ENCODE measurements around the gene ATL2.
"Not testable (repeated sequence)": the region's sequence is repeated elsewhere in the genome, so short reads cannot be mapped to it uniquely, and the experiment has no call there.

The ATL2 gene

DNA sequence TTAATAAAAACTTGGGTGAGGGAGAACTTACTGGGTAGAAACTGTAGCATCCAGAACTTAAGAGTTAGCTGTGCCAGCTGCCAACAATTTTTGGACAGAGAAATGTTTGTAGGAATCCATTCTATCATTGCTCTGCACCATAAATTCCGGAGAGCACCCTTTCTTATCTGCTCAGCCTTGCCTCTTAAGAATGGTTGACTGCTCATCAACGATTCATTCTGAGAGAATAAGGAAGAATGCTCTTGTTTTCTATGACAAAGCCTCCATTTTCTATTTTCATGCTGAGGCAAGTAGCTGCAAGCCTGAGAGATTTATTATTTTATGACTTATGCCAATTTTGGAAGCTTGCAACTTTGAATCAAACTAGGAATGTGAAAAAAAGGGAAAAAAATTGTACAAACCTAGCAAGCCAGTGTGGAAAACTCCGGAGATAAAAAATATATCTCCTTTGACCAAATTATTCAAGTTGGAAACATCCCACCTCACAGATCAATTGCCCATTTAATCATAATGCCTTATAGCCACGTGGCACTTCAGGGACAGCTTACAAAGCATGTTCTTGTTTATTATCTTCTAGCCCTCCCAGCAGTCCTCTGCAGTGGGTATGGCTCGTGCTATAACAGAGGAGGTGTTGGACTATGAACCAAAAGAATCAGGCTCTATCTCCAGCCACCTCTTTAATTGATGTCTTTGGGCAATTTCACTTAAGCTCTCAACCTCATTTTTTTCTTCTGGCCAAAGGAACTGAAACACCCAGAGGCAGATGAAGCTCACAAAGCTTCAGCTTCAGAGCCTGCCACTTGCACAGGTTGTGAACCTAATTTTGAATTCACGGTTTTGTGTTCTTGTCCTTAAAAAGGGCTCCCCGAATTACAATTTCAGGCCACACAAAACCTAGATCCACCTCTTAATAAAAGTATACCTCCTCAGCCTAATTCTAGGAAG lies 40.9 kb upstream of the ATL2 start:
- TF ChIP-seq, protein P1, sequence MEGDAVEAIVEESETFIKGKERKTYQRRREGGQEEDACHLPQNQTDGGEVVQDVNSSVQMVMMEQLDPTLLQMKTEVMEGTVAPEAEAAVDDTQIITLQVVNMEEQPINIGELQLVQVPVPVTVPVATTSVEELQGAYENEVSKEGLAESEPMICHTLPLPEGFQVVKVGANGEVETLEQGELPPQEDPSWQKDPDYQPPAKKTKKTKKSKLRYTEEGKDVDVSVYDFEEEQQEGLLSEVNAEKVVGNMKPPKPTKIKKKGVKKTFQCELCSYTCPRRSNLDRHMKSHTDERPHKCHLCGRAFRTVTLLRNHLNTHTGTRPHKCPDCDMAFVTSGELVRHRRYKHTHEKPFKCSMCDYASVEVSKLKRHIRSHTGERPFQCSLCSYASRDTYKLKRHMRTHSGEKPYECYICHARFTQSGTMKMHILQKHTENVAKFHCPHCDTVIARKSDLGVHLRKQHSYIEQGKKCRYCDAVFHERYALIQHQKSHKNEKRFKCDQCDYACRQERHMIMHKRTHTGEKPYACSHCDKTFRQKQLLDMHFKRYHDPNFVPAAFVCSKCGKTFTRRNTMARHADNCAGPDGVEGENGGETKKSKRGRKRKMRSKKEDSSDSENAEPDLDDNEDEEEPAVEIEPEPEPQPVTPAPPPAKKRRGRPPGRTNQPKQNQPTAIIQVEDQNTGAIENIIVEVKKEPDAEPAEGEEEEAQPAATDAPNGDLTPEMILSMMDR (IDR thresholded peaks at IDR 0.05; ENCODE audit: low read depth, low read length) = no peak
- no peak for DNase-seq
- Histone ChIP-seq H3K9me3 (ENCODE audit: severe bottlenecking) (peaks cover 2% of the 10 kb centered on the region), H3K27ac (no peak overlapping the region), H3K36me3 (no peaks in the 10 kb centered on the region), H3K27me3 (ENCODE audit: insufficient read depth, low read depth, severe bottlenecking) (no peaks in the 10 kb centered on the region), H3K4me3 (ENCODE audit: low read depth, low read length) (no peak overlapping the region)

DNA sequence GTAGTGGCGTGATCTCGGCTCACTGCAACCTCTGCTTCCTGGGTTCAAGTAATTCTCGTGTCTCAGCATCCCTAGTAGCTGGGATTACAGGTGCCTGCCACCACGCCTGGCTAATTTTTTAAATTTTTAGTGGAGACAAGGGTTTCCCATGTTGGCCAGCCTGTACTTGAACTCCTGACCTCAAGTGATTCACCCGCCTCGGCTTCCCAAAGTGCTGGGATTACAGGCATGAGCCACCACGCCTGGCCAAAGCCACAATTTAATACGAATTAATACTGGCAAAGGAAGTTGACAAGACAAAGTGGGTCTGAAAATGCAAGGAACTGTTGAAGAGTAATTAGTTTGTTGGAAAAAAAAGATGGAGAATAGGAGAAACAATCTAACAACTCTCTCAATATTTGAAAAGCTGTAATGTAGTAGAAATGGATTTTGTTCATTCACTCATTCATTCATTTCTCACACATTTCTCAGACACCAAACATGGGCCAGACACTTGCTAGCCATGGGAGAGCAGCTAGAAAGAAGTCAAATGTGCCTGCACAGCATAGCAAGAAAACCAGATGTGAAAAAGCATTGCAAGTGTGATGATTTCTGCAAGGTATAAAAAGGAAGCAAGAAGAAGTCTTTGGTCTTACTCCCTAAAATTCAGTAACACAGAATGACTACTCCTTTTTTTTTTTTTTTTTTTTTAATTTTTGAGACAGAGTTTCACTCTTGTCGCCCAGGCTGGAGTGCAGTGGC lies 39.4 kb upstream of the ATL2 start:
- Histone ChIP-seq H3K36me3 (no peaks in the 10 kb centered on the region), H3K9me3 (ENCODE audit: severe bottlenecking) (peaks cover 14% of the 10 kb centered on the region), H3K27ac (no peak overlapping the region), H3K27me3 (ENCODE audit: insufficient read depth, low read depth, severe bottlenecking) (no peaks in the 10 kb centered on the region), H3K4me3 (ENCODE audit: low read depth, low read length) (no peak overlapping the region)
- DNase-seq = no peak
- TF ChIP-seq, protein P1 (IDR thresholded peaks at IDR 0.05; ENCODE audit: low read depth, low read length) = no peak

DNA sequence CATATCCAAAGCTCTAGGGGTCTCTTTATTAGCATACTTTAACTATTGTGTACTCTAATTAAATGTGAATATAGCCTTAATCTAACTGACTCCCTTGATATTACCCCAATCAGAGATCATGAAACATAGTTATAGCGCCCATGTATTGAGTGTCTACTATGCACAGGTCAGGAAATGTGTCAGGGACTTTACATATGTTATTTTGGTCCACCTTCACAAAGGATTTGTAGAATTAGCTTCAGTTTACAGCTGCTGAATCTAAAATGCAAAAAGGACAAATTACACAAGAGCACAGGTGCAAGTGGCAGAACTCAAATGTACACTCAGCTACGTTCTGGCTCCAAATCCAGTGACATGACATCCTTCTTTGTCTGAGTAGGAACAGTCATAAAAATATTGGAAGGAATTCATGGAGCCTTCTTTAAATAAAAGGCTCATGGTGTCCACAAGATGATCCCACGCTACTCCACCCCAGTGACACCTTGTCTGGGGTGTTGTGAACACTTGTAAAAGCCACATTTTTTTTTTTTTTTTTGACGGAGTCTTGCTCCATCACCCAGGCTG lies 38.7 kb upstream of the ATL2 start:
- Histone ChIP-seq H3K9me3 (ENCODE audit: severe bottlenecking) (peaks cover 14% of the 10 kb centered on the region), H3K4me3 (ENCODE audit: low read depth, low read length) (no peak overlapping the region), H3K27me3 (ENCODE audit: insufficient read depth, low read depth, severe bottlenecking) (no peaks in the 10 kb centered on the region), H3K27ac (no peak overlapping the region), H3K36me3 (no peaks in the 10 kb centered on the region)
- TF ChIP-seq, protein P1 (IDR thresholded peaks at IDR 0.05; ENCODE audit: low read depth, low read length) = no peak
- DNase-seq = no peak

DNA sequence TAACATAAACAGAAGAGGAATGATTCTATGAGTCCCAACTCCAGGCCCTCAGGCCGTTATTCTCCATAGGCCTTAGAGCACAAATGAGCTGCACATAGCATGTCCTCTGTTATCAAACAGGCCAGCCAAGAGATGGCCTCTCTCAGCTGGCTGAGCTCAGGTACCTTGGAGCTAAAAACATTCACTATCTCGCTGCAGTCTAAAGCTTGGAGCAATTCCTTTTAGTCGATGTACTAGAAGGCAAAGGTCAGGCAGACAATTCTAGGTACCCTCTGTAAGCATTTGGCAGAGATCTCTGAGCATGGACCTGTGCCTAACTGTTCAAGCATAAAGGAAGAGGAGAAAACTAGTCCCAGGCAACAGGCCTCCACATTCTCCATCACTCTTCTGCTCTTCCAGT lies 38.0 kb upstream of the ATL2 start:
- TF ChIP-seq, protein P1 (IDR thresholded peaks at IDR 0.05; ENCODE audit: low read depth, low read length) = no peak
- peaks cover 14% of the 10 kb centered on the region for H3K9me3 ChIP-seq (ENCODE audit: severe bottlenecking)
- no peaks in the 10 kb centered on the region for H3K36me3 ChIP-seq
- no peak overlapping the region for H3K27ac ChIP-seq
- no peak overlapping the region for H3K4me3 ChIP-seq (ENCODE audit: low read depth, low read length)
- DNase-seq = no peak
- no peaks in the 10 kb centered on the region for H3K27me3 ChIP-seq (ENCODE audit: insufficient read depth, low read depth, severe bottlenecking)

DNA sequence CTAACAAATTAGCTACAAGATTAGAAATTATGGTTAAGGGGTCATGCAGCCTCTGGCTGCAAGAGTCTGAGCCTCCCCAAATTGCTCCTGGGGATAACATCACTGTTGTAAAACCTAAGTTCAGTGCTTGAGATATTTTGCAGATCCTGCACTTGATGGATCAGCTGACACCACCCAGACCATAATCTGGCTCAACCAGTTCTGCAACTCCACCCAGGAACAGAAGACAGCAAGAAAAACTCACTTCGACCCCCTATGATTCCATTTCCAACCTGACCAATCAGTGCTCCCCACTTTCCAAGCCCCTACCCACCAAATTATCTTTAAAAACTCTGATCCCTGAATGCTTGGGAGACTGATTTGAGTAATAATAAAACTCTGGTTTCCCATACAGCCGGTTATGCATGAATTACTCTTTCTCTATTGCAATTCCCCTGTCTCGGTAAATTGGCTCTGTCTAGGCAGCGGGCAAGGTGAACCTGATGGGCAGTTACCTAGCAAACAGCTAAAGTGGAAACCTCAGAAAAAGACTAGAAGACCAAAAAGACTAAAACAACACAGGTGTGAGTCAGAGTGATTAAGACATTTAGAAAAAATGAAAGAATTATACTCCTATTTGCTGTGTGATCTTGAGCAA lies 35.3 kb upstream of the ATL2 start:
- peaks cover 14% of the 10 kb centered on the region for H3K9me3 ChIP-seq (ENCODE audit: severe bottlenecking)
- H3K27me3 ChIP-seq (ENCODE audit: insufficient read depth, low read depth, severe bottlenecking); DNase-seq; H3K27ac ChIP-seq; H3K4me3 ChIP-seq (ENCODE audit: low read depth, low read length); H3K36me3 ChIP-seq: not testable (repeated sequence)

Data from WERI-Rb-1 (cell line).